H7 (cell line): ENCODE measurements around the gene DPEP1. TPM values are rescaled to one million over a fixed set of nuclear protein-coding genes. Genes with fewer than 3 reads are reported as not detected.

Source experiments
- DNase-seq: peaks from one replicate; pipeline ENCODE4 v3.0.0; 2012
- H3K27me3 ChIP-seq: 2 replicates; pipeline ENCODE4 v1.6.0; 2011; ENCODE audit warnings: mild to moderate bottlenecking, low read length; ENCODE audit not compliant: control insufficient read depth, insufficient read depth
- H3K36me3 ChIP-seq: replicated peaks from 2 replicates; pipeline ENCODE4 v1.5.1; 2011; ENCODE audit warnings: low read length; ENCODE audit not compliant: control insufficient read depth, insufficient read depth
- H3K4me3 ChIP-seq: 2 replicates; pipeline ENCODE4 v1.5.1; 2011; ENCODE audit warnings: low read depth, mild to moderate bottlenecking, control low read depth, low read length, moderate library complexity; ENCODE audit not compliant: insufficient read depth
- total RNA-seq: library from RNA; depleted of rRNA; stranded (reverse); fragments of >200 nt; shearing (Covaris generic); gene quantifications from 2 replicates; pipeline ENCODE4 v1.2.3, GENCODE V29; 2014; rRNA removed

Gene DPEP1
- total RNA-seq, 1 experiment from 2014 or later, result 2.7 TPM

GRCh38 chr16:89678258-89678657 is 64.8 kb downstream of the DPEP1 start:
- H3K4me3 ChIP-seq, result no peak overlapping the region

GRCh38 chr16:89685916-89686315 is 72.5 kb downstream of the DPEP1 start:
- H3K27me3 ChIP-seq, result no peaks in the 10 kb centered on the region
- no peak overlapping the region for H3K4me3 ChIP-seq
- H3K36me3 ChIP-seq, result no peaks in the 10 kb centered on the region
- DNase-seq, result peak; percentile 43

More at GRCh38 chr16:89678258-89678657, 64.8 kb downstream of the DPEP1 start:
- no peaks in the 10 kb centered on the region for H3K36me3 ChIP-seq
- DNase-seq, result no peak
- no peaks in the 10 kb centered on the region for H3K27me3 ChIP-seq

GRCh38 chr16:89686520-89687091 is 73.2 kb downstream of the DPEP1 start, which contains the start of gene CDK10:
Gene CDK10 (plus strand): TSS chr16:89686689. CDS start chr16:89686711, 22 bp downstream.
- Histone ChIP-seq H3K36me3 (no peaks in the 10 kb centered on the region), H3K4me3 (peak within 1 kb of the TSS; percentile 68), H3K27me3 (no peaks in the 10 kb centered on the region)
- DNase-seq, result peak; percentile 98

- H3K36me3 ChIP-seq, result no peaks in the 10 kb centered on the region; the same call in none of the 2 replicates
- no peaks in the 10 kb centered on the region for H3K27me3 ChIP-seq
- peak; percentile 83 for DNase-seq
These were observed 73.9 kb downstream of the DPEP1 start for GRCh38 chr16:89687092-89687940.

More at GRCh38 chr16:89687092-89687940, 73.9 kb downstream of the DPEP1 start:
- H3K4me3 ChIP-seq, result peak overlapping the region; percentile 68

Other genes starting within 250 kb of the DPEP1 start
- gene ANKRD11, start 123.1 kb upstream of the DPEP1 start, total RNA-seq, result 54.4 and 77.3 TPM in 2 replicates
- gene SPG7, start 105.2 kb upstream of the DPEP1 start, total RNA-seq, result 120 and 161 TPM in 2 replicates
- gene RPL13, start 53.0 kb upstream of the DPEP1 start, total RNA-seq, result 6,334 and 6,497 TPM in 2 replicates
- 5.9 and 11.8 TPM in 2 replicates for gene CPNE7, start 37.9 kb upstream of the DPEP1 start, total RNA-seq
- gene CHMP1A, start 44.1 kb downstream of the DPEP1 start, total RNA-seq, result 85.2 and 89.7 TPM in 2 replicates
- gene SPATA33, start 44.2 kb downstream of the DPEP1 start, total RNA-seq, result 5.5 and 7.0 TPM in 2 replicates
- 36.5 and 45.0 TPM in 2 replicates for gene CDK10, start 73.0 kb downstream of the DPEP1 start, total RNA-seq
- gene SPATA2L, start 88.1 kb downstream of the DPEP1 start, total RNA-seq, result 13.5 and 16.0 TPM in 2 replicates
- 1.9 and 4.5 TPM in 2 replicates for gene VPS9D1, start 107.3 kb downstream of the DPEP1 start, total RNA-seq
- 8.0 and 11.4 TPM in 2 replicates for gene ZNF276, start 107.9 kb downstream of the DPEP1 start, total RNA-seq
- 51.9 and 52.0 TPM in 2 replicates for gene FANCA, start 203.0 kb downstream of the DPEP1 start, total RNA-seq
- 8.2 and 9.6 TPM in 2 replicates for gene SPIRE2, start 214.8 kb downstream of the DPEP1 start, total RNA-seq